PC-3 (cell line): ENCODE data around the gene KIR2DL3. TPM values are rescaled to one million over a fixed set of nuclear protein-coding genes. Genes with fewer than 3 reads are reported as not detected.
"Not testable (repeated sequence)": the region's sequence is repeated elsewhere in the genome, so short reads cannot be mapped to it uniquely, and the experiment has no call there.

Source experiments
- ATAC-seq: fragments of 200-7000 bp; cut with Tn5 transposase; 2 replicates; pipeline ENCODE4 v1.9.1; 2020; ENCODE audit warnings: mild to moderate bottlenecking, moderate library complexity
- BruUV-seq: library from RNA; stranded (reverse); fragments of 400-500 nt; replicated peaks from 2 replicates; lab custom pipeline; 2021; lab: Mats Ljungman, UMichigan
- CTCF ChIA-PET: fragments of 300-600 bp; sonication (Branson Sonifier 250); formaldehyde crosslinking; loops from one replicate; lab custom pipeline; 2022; ENCODE audit warnings: antibody characterized with exemption; lab: Charles Lee
- POLR2A ChIA-PET: fragments of 300-600 bp; sonication (Branson Sonifier 250); formaldehyde crosslinking; loops from one replicate; lab custom pipeline; 2022; ENCODE audit warnings: antibody characterized with exemption; ENCODE audit not compliant: unreplicated experiment; lab: Charles Lee
- DNase-seq: peaks from one replicate; pipeline ENCODE4 v3.0.0-alpha.2; 2015
- H2AFZ ChIP-seq: fragments of 300-600 bp; sonication (generic); 2 replicates; pipeline ENCODE4 v1.6.0; 2016; ENCODE audit warnings: antibody characterized with exemption, low read length
- H3F3A ChIP-seq: fragments of 300-600 bp; sonication (generic); one replicate; pipeline ENCODE4 v1.6.0; 2017; ENCODE audit warnings: antibody characterized with exemption, low read length, control low read depth, mild to moderate bottlenecking; ENCODE audit not compliant: unreplicated experiment
- H3K27ac ChIP-seq: fragments of 300-600 bp; sonication (generic); 2 replicates; pipeline ENCODE4 v1.5.1; 2016; ENCODE audit warnings: mild to moderate bottlenecking, low read length
- H3K27me3 ChIP-seq: fragments of 300-600 bp; sonication (generic); 2 replicates; pipeline ENCODE4 v1.6.1; 2016; ENCODE audit warnings: low read length, mixed read lengths
- H3K36me3 ChIP-seq: fragments of 300-600 bp; sonication (generic); 2 replicates; pipeline ENCODE4 v1.6.1; 2016; ENCODE audit warnings: low read depth, mixed run types, low read length, mixed read lengths
- H3K4me1 ChIP-seq: fragments of 300-600 bp; sonication (generic); 2 replicates; pipeline ENCODE4 v1.5.1; 2016; ENCODE audit warnings: low read length; ENCODE audit not compliant: insufficient read depth
- H3K4me2 ChIP-seq: fragments of 300-600 bp; sonication (generic); 2 replicates; pipeline ENCODE4 v1.6.0; 2016; ENCODE audit warnings: low read length
- H3K4me3 ChIP-seq: fragments of 300-600 bp; sonication (generic); 2 replicates; pipeline ENCODE4 v1.5.1; 2016; ENCODE audit warnings: mild to moderate bottlenecking, low read length, mixed read lengths
- H3K79me2 ChIP-seq: fragments of 300-600 bp; sonication (generic); 2 replicates; pipeline ENCODE4 v1.6.1; 2017; ENCODE audit warnings: low read length, mixed read lengths
- H3K9ac ChIP-seq: fragments of 300-600 bp; sonication (generic); 2 replicates; pipeline ENCODE4 v1.6.0; 2016; ENCODE audit warnings: mild to moderate bottlenecking, low read length
- H3K9me2 ChIP-seq: fragments of 300-600 bp; sonication (generic); replicated peaks from 2 replicates; pipeline ENCODE4 v1.6.1; 2016; ENCODE audit warnings: mixed run types, low read length, mixed read lengths
- H3K9me3 ChIP-seq: fragments of 300-600 bp; sonication (generic); 2 replicates; pipeline ENCODE4 v1.6.1; 2016; ENCODE audit warnings: low read length, mixed read lengths
- H4K20me1 ChIP-seq: fragments of 300-600 bp; sonication (generic); 2 replicates; pipeline ENCODE4 v1.6.1; 2016; ENCODE audit warnings: low read length, mixed read lengths
- CTCF ChIP-seq: fragments of 300-600 bp; sonication (generic); conservative IDR thresholded peaks from 2 replicates; pipeline ENCODE4 v1.5.1; 2017; ENCODE audit warnings: antibody characterized with exemption, low read depth, mild to moderate bottlenecking, low read length
- EZH2 ChIP-seq: fragments of 300-600 bp; sonication (generic); IDR thresholded peaks from one replicate; pipeline ENCODE4 v1.6.1; 2017; ENCODE audit warnings: antibody characterized with exemption, mild to moderate bottlenecking, low read length; ENCODE audit not compliant: unreplicated experiment
- EZH2phosphoT487 ChIP-seq: fragments of 300-600 bp; sonication (generic); IDR thresholded peaks from 2 replicates; pipeline ENCODE4 v1.6.1; 2018; ENCODE audit warnings: mild to moderate bottlenecking, antibody characterized with exemption, low read length, borderline replicate concordance
- intact Hi-C: fragments of 100-400 bp; cut with micrococcal nuclease; formaldehyde crosslinking; loops from 2 replicates; pipeline ENCODE4 v1.9.0; 2023
- total RNA-seq: library from RNA; depleted of rRNA; stranded (reverse); fragments of >200 nt; gene quantifications from 2 replicates; pipeline ENCODE4 v1.2.3, GENCODE V29; 2014

KIR2DL3 gene
- total RNA-seq, 1 experiment from 2014 or later: not detected

- H2AFZ ChIP-seq: no peak overlapping the region
- BruUV-seq: no TSS peak
- no peak overlapping the region for H3K4me2 ChIP-seq
- H3K9ac ChIP-seq: no peak overlapping the region
- no peak overlapping the region for H3K4me3 ChIP-seq
- H3K4me1 ChIP-seq: no peaks in the 10 kb centered on the region
- ChIA-PET CTCF (no interaction called here), POLR2A (no interaction called here)
- H3K9me3 ChIP-seq: no peaks in the 10 kb centered on the region
- intact Hi-C loops: no loop called here
- ATAC-seq (no peak), DNase-seq (no peak)
- H3K27ac ChIP-seq: no peak overlapping the region
- peaks cover 27% of the 10 kb centered on the region for H3K27me3 ChIP-seq
- TF ChIP-seq EZH2phosphoT487 (no peak), EZH2 (no peak), CTCF (no peak)
- H3K36me3 ChIP-seq: no peaks in the 10 kb centered on the region
- H3K9me2 ChIP-seq: no peaks in the 10 kb centered on the region
- H3K79me2 ChIP-seq: no peaks in the 10 kb centered on the region
- H4K20me1 ChIP-seq: no peaks in the 10 kb centered on the region
- H3F3A ChIP-seq: no peaks in the 10 kb centered on the region
Measured at GRCh38 chr19:54738715-54739114, 402 bp downstream of the KIR2DL3 start.

- no peaks in the 10 kb centered on the region for H3F3A ChIP-seq
Measured at GRCh38 chr19:54739587-54740497, 1.5 kb downstream of the KIR2DL3 start.

GRCh38 chr19:54741950-54742349 lies 3.6 kb downstream of the KIR2DL3 start:
- H3K9me2 ChIP-seq, intact Hi-C loops, H3K4me1 ChIP-seq, DNase-seq, H3K36me3 ChIP-seq, H3K4me3 ChIP-seq, H3K27me3 ChIP-seq, H3K27ac ChIP-seq, POLR2A ChIA-PET, H3K9me3 ChIP-seq, H2AFZ ChIP-seq, H3F3A ChIP-seq, H4K20me1 ChIP-seq, ATAC-seq, BruUV-seq, H3K9ac ChIP-seq, H3K4me2 ChIP-seq, H3K79me2 ChIP-seq, CTCF ChIA-PET: not testable (repeated sequence)

More at GRCh38 chr19:54739587-54740497, 1.5 kb downstream of the KIR2DL3 start:
- H3K27ac ChIP-seq: no peak overlapping the region
- no peak overlapping the region for H2AFZ ChIP-seq
- H3K4me2 ChIP-seq: no peak overlapping the region
- H4K20me1 ChIP-seq: no peaks in the 10 kb centered on the region
- no peak overlapping the region for H3K4me3 ChIP-seq
- H3K27me3 ChIP-seq: peaks cover 16% of the 10 kb centered on the region; the same call in 1 of the 2 replicates
- CTCF ChIA-PET: no interaction called here
- no peaks in the 10 kb centered on the region for H3K9me2 ChIP-seq
- no TSS peak for BruUV-seq
- H3K36me3 ChIP-seq: no peaks in the 10 kb centered on the region
- DNase-seq: no peak
- intact Hi-C loops: no loop called here
- H3K4me1 ChIP-seq: no peaks in the 10 kb centered on the region
- no peak for ATAC-seq
- no peaks in the 10 kb centered on the region for H3K9me3 ChIP-seq
- POLR2A ChIA-PET: no interaction called here
- H3K79me2 ChIP-seq: no peaks in the 10 kb centered on the region
- TF ChIP-seq EZH2 (no peak), EZH2phosphoT487 (no peak), CTCF (no peak)
- H3K9ac ChIP-seq: no peak overlapping the region

GRCh38 chr19:54744080-54744479 lies 5.8 kb downstream of the KIR2DL3 start:
- H3K9me2 ChIP-seq, intact Hi-C loops, CTCF ChIA-PET, H3K36me3 ChIP-seq, ATAC-seq, BruUV-seq, H3K27ac ChIP-seq, H3K79me2 ChIP-seq, H2AFZ ChIP-seq, DNase-seq, H3K4me3 ChIP-seq, H3K4me1 ChIP-seq, POLR2A ChIA-PET, H4K20me1 ChIP-seq, H3K9ac ChIP-seq, H3F3A ChIP-seq, H3K9me3 ChIP-seq, H3K4me2 ChIP-seq: not testable (repeated sequence)
- peaks cover 17% of the 10 kb centered on the region for H3K27me3 ChIP-seq
